Type B pancreatic cell (in vitro differentiated cells): ENCODE data around the gene KIF1A. TPM values are rescaled to one million over a fixed set of nuclear protein-coding genes. Genes with fewer than 3 reads are reported as not detected.

ENCODE experiments used
- DNase-seq: peaks from one replicate; pipeline ENCODE4 v3.0.0; 2021; ENCODE audit warnings: mixed read lengths; ENCODE audit not compliant: unreplicated experiment; ENCODE audit errors: extremely low spot score
- H3K27ac Mint-ChIP-seq: 2 replicates; pipeline ENCODE4 v1.8.0; 2021; ENCODE audit warnings: mild to moderate bottlenecking, mixed read lengths
- H3K27me3 Mint-ChIP-seq: 2 replicates; pipeline ENCODE4 v1.8.0; 2021; ENCODE audit warnings: mixed read lengths
- H3K36me3 Mint-ChIP-seq: 2 replicates; pipeline ENCODE4 v1.8.0; 2021; ENCODE audit warnings: mixed read lengths
- H3K4me1 Mint-ChIP-seq: one replicate; pipeline ENCODE4 v1.8.0; 2021; ENCODE audit warnings: mixed read lengths; ENCODE audit not compliant: unreplicated experiment
- H3K4me3 Mint-ChIP-seq: 2 replicates; pipeline ENCODE4 v1.8.0; 2021; ENCODE audit warnings: mild to moderate bottlenecking, mixed read lengths
- H3K9me3 Mint-ChIP-seq: 2 replicates; pipeline ENCODE4 v1.8.0; 2021; ENCODE audit warnings: mixed read lengths
- total RNA-seq: library from RNA; stranded (reverse); gene quantifications from 2 replicates; pipeline ENCODE4 v1.2.1, GENCODE V29; 2021; ENCODE audit warnings: low replicate concordance
- TF ChIP-seq, protein P1 (sequence below): fragments of 200-600 bp; sonication (generic); conservative IDR thresholded peaks from 2 replicates; pipeline ENCODE4 v1.5.0; 2021; ENCODE audit warnings: antibody characterized with exemption, mild to moderate bottlenecking

The KIF1A gene
- total RNA-seq, 1 donor from 2014 or later: 78.4 TPM

DNA sequence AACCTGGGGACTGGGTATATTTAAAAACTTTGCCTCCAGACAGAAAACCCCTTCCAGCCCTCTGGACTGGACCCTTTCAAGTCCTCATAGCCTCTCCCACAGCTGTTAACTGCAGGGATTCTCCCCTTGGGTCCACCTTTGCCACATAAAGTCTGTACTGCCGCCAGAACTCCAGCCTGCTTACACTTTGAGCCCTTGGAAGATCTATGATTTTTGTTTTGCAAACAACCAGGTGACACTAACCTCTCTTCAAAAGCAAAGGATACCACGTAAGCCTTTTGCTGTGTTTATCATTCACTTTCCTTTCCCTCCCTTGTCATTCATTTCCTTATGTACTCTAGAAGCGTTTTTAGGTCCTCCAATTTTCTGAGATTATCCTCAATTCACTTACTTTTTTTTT lies 44.5 kb upstream of the KIF1A start:
- TF ChIP-seq, protein P1, sequence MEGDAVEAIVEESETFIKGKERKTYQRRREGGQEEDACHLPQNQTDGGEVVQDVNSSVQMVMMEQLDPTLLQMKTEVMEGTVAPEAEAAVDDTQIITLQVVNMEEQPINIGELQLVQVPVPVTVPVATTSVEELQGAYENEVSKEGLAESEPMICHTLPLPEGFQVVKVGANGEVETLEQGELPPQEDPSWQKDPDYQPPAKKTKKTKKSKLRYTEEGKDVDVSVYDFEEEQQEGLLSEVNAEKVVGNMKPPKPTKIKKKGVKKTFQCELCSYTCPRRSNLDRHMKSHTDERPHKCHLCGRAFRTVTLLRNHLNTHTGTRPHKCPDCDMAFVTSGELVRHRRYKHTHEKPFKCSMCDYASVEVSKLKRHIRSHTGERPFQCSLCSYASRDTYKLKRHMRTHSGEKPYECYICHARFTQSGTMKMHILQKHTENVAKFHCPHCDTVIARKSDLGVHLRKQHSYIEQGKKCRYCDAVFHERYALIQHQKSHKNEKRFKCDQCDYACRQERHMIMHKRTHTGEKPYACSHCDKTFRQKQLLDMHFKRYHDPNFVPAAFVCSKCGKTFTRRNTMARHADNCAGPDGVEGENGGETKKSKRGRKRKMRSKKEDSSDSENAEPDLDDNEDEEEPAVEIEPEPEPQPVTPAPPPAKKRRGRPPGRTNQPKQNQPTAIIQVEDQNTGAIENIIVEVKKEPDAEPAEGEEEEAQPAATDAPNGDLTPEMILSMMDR: no peak
- DNase-seq: no peak
- H3K27ac Mint-ChIP-seq: no peak overlapping the region
- no peaks in the 10 kb centered on the region for H3K36me3 Mint-ChIP-seq
- H3K27me3 Mint-ChIP-seq: no peaks in the 10 kb centered on the region
- H3K9me3 Mint-ChIP-seq: no peaks in the 10 kb centered on the region
- no peak overlapping the region for H3K4me3 Mint-ChIP-seq
- H3K4me1 Mint-ChIP-seq: peaks cover 21% of the 10 kb centered on the region

DNA sequence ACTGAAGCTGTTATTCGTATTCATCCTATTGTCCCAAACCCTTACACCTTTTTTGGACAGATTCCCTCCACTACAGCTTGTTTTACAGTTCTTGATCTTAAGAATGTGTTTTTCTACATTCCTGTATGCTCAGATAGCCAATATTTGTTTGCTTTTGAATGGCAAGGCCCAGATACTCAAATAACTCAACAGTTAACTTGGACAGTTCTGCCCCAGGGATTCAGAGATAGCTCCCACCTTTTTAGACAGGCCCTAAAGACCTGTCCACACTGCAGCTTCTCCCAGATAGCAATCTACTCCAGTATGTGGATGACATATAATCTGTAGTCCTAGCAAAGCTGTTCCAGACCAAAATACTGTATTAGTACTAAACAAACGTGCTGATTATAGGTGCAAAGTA lies 41.5 kb upstream of the KIF1A start:
- Mint-ChIP-seq H3K27me3 (no peaks in the 10 kb centered on the region), H3K36me3 (no peaks in the 10 kb centered on the region), H3K27ac (peak overlapping the region; percentile 4), H3K4me3 (no peak overlapping the region), H3K9me3 (no peaks in the 10 kb centered on the region), H3K4me1 (peaks cover 16% of the 10 kb centered on the region)
- DNase-seq: no peak
- TF ChIP-seq, protein P1: no peak

- H3K27me3 Mint-ChIP-seq: no peaks in the 10 kb centered on the region
- no peak for DNase-seq
- no peak overlapping the region for H3K27ac Mint-ChIP-seq
- H3K36me3 Mint-ChIP-seq: peaks cover 4% of the 10 kb centered on the region
- H3K9me3 Mint-ChIP-seq: peaks cover 6% of the 10 kb centered on the region
- H3K4me1 Mint-ChIP-seq: peaks cover 5% of the 10 kb centered on the region
- TF ChIP-seq, protein P1: no peak
- H3K4me3 Mint-ChIP-seq: no peak overlapping the region
Observed at GRCh38 chr2:240858871-240859270, 38.9 kb upstream of the KIF1A start.

DNA sequence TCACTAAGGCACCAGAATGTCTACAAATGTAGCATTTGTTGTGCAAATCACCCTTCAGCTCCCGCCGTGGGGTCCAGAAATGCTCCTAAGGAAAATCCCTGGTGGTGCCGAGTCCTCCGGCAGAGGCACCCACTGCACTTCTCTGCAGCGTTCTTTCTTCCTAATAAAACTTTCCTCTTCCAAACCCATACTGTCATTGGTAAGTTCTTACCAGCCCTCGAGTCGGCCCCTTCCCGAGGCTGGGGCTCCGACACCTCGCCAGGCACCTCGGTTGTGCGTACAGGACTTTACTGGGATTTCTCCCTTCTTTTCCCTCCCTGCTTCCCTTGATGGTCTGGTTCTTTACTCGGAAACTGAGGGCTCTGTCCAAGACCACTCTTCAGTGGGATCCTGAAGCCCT lies 38.3 kb upstream of the KIF1A start:
- Mint-ChIP-seq H3K4me3 (no peak overlapping the region), H3K36me3 (peaks cover 4% of the 10 kb centered on the region), H3K27me3 (no peaks in the 10 kb centered on the region), H3K9me3 (peaks cover 6% of the 10 kb centered on the region), H3K4me1 (peaks cover 5% of the 10 kb centered on the region), H3K27ac (peak overlapping the region; percentile 58)
- TF ChIP-seq, protein P1: no peak
- DNase-seq: no peak

DNA sequence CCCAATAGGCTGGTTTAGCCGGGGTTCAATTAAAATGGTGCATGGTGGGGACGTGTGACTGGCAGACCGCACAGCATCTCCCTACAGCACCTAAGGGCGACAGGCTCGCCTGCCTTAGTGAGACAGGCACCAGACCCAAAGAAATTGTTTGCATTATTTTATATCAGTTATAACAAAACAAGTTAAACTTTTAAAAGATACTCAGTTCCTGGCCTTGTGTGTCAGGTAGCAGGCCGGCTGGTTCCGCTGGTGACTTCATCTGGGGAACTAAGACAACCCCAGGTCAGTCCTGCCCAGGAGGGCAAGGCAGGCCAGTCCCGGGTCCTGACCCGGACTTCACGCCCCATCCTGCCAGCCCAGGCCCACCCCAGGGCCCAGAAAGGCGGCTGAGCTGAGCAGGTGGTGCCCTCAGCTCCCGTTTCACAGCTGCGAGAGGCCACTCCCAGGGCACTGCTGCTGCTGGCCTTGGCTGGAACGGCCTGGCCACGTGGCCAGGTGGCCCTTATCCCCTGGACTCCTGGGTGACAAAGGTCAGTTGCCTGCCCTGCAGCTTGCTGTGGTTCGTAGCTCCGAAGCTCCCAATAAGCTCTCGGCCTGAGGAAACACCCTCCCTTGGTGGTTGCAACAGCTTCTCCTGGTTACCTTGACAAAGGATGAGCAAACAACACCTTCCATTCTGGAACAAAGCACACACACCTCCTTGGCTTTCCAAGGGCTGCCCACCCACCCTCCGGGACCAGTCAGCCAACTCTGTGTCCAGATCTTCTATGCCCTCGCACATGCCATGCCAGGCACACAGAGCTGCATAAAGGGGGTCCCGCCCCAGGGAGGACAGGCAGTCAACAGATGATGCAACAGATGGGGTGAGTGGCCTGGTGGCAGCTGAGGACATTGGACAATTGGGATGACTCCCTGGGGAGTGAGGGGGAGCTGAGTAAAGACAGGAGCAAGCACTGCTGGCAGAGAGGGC lies 37.3 kb upstream of the KIF1A start:
- Mint-ChIP-seq H3K27ac (peak overlapping the region; percentile 61), H3K27me3 (no peaks in the 10 kb centered on the region), H3K4me3 (no peak overlapping the region), H3K36me3 (peaks cover 4% of the 10 kb centered on the region), H3K9me3 (peaks cover 6% of the 10 kb centered on the region), H3K4me1 (peaks cover 7% of the 10 kb centered on the region)
- TF ChIP-seq, protein P1: no peak
- DNase-seq: peak; percentile 68
